ENCODE measurements around the gene SLC22A7.
"Not testable (repeated sequence)": the region's sequence is repeated elsewhere in the genome, so short reads cannot be mapped to it uniquely, and the experiment has no call there.

SLC22A7 gene

DNA sequence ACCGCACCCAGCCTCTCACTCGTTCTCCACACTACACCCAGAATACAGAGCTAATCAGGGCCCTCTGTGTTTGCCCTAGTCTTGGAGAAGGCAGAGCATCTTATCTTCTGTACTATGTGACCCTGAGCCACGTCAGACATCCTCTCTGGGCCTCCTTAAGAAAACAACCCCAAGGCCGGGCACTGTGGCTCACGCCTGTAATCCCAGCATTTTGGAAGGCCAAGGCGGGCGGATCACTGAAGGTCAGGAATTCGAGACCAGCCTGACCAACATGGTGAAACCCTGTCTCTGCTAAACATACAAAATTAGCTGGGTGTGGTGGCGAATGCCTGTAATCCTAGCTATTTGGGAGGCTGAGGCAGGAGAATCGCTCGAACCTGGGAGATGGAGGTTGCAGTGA lies 4.9 kb downstream of the SLC22A7 start:
- not testable (repeated sequence) for DNase-seq

DNA sequence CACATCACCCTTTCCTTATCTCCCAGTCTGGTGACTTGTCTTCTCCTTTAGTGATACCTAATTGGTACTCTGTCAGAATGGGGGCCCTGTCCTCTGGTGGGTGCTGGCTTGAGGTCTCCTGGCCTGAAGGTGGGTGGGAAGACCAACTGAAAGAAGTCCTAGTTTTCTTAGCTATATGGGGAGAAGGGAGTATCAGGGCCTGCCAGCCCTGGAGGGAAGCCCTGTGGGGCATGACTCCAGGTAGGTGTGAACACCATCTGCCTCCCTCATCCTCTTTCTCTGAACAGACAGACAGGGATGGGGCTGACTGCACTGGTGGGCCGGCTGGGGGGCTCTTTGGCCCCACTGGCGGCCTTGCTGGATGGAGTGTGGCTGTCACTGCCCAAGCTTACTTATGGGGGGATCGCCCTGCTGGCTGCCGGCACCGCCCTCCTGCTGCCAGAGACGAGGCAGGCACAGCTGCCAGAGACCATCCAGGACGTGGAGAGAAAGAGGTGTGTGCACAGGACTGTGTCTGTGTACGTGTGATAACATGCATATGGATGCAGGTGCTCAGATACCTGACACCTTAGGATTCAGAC lies 5.8 kb downstream of the SLC22A7 start:
- DNase-seq = no peak

DNA sequence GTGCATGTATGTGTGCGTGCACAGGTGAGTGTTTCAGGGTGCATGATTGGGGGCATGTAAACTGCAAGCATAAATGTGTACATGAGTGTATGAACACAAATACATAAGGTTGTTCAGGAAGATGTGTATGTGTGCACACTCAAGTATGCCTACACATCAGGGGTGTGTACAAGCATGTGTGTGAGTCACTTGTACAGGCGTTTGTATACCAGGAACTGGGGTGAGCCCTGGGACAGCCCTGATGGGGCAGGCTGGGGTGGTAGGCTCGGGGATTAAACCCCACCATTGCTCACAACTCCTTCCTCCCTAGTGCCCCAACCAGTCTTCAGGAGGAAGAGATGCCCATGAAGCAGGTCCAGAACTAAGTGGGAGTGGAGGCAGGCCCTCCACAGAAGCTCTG lies 6.3 kb downstream of the SLC22A7 start:
- no peak for DNase-seq

DNA sequence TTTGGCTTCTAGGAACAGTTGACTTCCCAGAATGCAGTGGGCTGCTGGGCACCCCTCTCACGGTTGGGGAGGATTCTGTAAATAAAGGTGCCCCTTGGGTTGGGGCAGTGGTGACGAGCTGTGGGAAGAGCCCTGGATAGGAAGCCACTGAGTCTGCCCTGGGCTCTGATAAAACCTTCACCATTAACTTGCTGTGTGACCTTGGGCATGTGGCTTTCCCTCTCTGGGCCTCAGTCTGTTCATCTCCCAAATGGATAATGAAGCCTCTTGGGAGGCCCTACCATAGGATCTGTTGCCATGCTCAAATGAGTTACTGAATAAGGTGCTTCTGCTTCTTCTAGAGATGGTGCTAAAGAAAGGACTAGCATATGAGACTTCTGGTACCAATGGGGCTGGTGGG lies 6.8 kb downstream of the SLC22A7 start:
- no peak for DNase-seq

DNA sequence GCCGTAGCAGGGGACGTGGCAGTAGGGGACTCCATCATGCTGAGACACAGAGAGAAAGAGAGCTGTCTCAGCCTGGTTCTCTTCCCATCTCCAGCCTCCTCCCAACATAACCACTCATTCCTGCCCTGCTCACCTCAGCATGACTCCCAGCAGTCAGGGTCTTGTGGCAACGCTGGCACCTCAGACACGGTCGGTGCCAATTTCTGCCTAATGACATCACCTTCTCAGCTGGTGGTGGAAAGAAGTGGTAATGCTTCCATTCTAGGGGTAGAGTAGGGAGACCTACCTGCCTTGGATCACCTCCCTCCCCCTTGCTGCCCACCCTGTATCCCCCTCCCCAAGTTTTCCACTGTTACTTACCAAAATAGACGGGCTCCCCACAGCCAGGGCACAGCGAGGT lies 8.0 kb downstream of the SLC22A7 start:
- DNase-seq = no peak

DNA sequence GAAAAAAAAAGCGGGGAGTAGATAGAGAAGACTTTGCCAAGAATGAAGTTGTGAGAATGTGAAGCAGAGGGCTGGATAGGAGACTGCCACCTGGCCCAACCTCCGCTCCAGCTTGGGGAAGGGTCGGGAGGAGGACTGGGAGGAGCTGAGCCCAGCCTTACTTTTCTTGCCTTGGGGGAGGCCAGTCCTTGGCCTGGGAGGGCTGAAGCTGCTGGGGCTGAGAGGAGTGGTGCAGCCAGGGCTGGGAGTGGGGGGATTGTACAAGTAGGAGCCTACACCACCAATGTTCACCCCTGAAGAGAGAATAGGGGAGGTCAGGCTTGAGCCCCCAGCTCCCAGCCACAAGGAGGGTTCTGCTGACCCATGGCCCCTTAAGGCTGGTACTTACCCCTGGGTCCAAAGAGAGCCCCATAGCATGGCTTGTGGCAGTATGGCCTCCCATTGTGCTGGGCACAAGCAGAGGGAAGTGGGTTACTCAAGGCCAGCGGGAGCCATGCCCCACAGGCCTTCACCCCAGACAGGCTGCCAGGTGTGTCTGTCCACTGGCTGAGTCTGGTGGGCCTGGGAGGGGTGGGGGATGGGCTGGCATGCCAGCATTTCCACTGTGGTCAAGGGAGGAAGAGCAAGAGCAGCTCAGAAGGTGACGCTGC lies 9.5 kb downstream of the SLC22A7 start:
- DNase-seq = no peak

DNA sequence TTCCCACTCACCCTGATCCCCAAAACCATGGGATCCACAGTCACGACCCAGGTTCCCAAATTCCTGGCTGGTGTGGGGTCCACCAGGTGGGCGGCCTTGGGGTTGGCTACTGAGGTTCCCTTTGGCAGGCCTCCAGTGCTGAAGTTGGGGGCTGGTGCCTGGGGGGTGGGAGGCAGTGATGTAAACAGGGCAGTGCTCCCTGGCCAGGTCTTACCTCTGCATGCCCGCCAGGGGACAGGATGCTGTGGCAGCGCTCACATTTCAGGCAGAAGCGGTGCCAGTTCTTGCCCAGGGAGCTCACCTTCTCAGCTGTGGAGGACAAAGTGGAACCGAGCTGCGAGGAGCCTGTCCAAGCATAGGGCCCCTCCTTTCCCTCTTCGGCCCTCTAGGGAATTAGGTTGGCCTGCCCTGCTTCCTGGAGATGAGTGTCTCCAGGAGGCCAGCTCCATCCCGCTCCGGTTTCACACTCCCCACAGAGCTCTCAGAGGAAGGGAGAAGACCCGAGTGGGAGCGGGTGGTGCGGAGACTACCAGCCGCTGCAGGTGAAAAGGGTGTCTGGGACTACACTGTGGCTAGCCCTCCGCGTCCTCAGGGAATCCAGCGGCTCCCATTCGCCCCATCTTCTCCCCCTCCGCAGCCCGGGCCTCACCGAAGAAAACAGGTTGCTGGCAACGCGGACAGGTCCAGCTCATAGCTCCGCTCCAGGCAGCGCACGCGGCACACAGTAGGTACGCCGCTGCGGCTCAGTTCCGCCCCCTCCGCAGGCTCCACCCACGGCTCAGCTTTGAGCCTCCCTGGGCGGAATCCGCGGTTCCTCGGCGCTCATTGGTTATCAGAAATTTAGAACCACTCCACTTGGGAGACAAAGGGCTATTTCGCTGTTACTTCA lies 10.3 kb downstream of the SLC22A7 start, which contains the start of gene CRIP3:
TSS of gene CRIP3 (minus strand) at position 726 of the 889 bp plus-strand sequence. CDS start at position 692, 34 bp downstream.
- peak; percentile 48 for DNase-seq

DNA sequence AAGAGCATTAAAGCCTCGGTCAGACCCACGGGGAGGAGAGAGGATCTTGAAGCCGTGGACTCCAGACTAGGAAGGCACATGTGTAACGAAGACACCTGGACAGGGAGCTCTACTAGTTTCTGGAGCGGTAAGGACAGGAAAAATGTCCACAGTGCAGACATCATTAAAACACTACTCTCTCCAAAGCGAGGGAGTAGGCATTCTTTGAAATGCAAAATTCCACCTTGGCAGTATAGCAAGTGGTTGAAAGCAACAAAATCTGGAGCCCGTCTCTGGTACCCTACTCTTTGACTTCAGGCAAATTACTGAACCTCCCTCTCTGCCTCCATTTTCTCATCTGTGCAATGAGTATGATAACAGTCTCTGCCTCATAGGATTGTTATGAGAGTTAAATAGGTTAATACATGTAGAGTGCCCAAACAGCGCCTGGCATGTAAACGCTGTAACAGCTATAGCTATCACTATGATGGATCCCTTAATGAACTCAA lies 11.0 kb downstream of the SLC22A7 start:
- no peak for DNase-seq

DNA sequence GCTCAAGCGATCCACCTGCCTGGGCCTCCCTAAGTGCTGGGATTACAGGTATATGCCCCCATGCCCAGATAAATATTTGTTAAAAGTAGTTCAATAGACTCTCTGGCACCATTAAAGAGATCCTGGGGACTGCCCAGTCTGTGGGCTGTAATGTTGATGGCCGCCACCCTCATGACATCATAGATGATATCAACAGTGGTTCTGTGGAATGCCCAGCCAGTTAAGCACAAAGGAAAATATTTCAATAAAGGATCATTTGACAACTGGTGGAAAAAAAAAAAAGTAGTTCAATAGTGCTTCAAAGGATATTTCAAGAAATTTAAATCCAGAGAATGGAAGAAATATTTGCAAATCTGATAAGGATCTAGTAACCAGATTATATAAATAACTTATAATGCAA lies 12.1 kb downstream of the SLC22A7 start:
- DNase-seq = no peak

DNA sequence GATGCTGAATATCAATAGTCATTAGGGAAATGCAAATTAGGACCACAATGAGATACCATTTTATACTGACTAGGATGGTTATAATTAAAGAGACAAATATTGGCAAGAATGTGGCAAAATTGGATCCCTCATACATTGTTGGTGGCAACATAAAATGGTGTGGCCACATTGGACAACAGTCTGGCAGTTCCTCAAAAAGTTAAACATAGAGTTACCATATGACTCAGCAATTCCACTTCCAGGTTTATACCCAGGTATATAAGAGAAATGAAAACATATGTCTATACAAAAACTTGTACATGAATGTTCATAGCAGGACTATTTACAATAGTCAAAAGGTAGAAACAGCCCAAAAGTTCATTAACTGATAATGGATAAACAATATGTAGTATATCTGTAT lies 12.6 kb downstream of the SLC22A7 start:
- DNase-seq = no peak

DNA sequence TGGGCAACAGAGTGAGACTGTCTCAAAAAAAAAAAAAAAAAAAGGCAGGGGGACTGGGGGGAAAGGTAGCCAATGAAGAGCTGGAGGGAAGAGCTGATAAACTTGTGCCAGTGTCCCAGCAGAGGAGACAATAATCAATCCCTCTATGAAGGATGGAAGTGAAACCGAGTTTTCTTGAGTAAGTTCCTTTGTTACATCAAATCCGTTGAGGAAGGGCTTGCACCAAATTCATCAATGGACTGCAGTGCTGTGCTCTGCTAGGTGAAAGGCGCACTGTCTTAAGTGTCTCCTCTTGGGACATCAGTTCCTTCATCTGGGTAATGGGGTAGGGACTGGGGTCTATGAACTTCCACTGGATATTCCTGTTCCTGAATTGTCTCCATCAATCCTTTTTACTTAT lies 13.6 kb downstream of the SLC22A7 start:
- DNase-seq = no peak

DNA sequence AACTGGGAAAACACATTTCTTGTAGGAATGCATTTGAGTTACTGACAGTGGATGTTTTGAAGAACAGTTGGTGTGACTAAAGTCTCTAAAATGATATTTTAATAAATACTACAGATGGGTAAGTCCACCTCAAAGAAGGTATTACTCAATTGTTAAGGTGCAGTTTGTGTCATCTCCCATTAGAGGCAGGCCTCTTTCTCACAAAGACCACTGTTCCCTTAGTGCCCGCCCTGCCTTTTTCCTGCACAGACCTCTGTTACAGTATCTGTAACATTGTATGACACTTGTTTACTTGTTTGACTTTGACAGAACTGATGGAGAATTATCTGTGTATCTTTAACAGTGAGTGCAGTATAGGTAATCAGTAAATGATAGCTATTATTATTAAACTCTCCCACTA lies 15.8 kb downstream of the SLC22A7 start:
- no peak for DNase-seq

DNA sequence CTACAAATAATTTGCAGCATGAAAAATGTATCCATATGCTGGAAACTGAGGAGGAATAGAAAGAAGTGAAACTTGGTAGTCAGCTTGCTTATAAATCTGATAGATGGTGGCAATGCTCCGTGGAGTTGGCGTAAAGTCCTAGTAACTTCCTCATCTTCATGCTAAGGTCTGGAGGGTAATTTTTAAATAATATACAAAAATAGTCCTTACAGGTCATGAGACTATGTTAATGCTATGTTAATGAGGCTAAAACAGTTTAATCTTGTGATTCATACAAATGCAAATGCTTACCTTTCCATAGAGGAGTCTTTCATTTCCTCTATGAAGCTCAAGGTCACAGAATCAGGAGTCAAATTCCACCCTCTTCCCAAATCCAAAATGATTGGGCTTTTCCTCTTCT lies 20.0 kb downstream of the SLC22A7 start:
- DNase-seq = no peak

DNA sequence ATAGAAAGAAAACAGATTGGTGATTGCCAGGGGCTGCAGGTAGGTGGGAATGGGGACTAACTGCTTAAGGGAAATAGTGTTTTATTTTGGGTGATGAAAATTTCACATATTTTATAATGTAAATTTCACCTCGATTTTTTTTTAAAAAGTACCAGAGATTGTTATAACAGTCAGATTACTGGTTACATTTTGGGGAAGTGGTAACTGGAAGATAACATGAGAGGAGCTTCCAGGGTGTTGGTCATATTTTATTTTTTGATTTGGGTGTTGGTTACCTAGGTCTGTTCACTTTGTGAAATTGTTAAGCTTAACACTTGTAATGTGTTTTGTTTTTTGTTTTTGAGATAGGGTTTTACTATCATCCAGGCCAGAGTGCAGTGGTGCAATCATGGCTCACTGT lies 27.8 kb downstream of the SLC22A7 start:
- DNase-seq = no peak

DNA sequence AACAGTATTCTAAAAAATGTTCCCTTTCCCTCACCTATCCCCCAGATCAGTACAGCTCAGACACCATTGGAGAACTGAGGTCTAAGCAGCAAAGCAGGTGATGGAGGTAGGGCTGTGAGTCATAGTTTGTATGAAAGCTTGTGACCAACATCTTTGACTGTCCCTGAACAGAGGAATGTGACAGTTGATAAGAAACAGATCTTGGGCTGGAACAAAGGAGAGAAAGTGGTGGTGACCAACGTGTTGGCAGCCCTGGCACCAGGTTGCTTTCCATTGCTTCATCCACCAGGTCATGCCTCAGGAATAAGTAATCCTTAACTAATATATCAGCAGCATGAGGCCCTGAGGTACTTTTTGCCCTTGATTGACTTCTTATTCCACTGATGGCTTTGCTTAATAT lies 30.5 kb downstream of the SLC22A7 start:
- DNase-seq = no peak

DNA sequence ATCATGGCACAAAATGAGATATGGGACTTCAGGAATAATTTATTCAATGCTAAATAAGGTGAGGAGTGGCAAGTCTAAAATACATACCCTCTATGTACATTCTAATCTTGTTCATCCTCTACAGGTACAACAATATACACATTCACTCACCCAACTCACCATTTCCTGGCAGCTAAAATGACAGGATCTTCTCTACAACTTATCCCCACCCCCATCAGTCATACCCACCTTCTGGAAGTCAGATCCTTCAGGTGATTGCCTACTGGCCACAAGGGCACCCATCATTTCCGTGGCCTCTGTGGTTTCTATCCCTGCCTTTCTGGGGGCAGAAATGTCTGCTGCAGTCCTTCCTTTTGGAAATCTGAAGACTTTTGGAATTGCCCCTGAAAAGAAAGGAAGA lies 33.4 kb downstream of the SLC22A7 start:
- no peak for DNase-seq

DNA sequence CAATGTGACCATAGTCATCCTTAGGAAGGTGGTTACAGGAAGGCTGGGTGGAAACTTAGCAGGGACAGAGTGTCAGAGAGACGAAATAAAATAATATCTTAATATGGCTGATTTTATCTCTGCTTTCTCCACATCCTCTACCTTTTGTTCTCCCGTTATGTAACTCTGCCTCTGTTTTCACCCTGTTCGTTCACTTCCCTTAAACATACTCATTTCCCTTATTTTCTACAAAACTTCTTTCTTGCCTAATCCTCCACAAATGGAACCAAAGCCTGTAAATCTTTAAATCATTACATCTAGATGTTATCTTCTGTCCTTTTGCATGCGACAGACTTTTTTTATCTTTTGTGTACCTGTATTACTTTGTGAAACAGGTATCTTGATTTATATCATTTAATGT lies 33.8 kb downstream of the SLC22A7 start:
- no peak for DNase-seq

DNA sequence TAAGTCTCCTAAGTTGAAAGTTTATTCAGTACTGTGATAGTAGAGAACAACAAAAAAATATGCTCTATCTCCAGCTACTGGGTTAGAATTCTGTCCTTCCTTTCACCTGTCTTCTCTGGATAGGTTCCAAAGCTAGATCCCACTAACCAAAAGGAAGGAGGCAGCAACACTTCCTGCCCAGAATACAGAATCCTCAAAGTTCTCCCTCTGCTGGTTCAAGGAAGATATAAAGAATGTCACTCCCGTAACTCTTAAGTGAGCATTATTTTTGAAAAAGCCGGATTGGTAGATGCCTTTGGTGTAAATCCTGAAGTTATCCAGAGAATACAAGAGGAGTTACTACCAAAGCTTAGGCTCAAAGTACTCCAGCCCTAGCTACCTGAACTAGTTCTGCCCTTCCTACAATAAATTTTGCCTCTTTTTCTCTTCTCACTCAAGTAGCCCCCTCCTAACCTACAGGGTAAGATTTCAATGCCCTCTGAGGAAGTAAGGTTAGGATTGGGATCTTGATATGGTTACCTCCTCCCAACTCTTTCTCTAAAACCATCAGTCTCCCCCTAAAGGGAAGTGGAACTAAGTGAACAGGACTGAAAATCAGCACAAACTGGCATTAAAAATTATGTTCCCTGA lies 36.5 kb downstream of the SLC22A7 start:
- no peak for DNase-seq

DNA sequence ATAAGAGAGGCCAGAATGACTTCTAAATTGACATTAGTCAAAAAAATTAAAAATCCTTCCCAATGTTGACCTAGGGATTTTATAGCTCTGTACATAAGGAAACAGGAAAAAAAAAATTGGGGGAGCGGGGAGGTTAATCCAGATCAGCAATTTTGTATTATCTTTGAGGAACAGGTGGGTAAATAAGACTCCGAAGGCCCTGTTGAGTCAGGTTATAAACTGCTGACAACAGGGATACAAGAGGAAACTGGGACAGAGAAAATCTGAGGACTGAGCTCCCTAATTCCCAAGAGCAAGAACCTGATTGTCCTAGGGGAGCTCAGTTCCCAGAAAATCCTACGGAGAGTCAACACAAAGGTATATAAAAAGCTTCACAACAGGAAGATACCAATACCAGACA lies 37.4 kb downstream of the SLC22A7 start:
- DNase-seq = no peak

DNA sequence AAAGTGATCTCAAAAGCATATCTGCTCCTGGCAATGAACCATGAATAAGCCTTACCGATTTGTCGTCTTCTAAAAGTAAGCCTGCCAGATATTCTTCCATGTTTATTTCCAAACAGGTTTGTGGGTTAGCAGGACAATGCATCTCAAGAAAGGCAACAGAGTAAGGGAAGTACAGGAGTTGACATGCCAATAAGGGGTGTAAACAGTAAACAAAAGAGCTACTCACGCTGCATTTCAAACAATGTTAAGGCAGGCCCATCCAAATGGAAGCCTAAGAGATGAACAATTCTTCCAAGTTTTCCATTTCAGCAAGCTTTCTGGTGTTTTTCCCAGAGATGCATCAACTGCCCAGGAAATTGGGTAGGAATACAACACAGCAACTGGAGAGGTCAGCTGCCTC lies 38.3 kb downstream of the SLC22A7 start:
- no peak for DNase-seq

DNA sequence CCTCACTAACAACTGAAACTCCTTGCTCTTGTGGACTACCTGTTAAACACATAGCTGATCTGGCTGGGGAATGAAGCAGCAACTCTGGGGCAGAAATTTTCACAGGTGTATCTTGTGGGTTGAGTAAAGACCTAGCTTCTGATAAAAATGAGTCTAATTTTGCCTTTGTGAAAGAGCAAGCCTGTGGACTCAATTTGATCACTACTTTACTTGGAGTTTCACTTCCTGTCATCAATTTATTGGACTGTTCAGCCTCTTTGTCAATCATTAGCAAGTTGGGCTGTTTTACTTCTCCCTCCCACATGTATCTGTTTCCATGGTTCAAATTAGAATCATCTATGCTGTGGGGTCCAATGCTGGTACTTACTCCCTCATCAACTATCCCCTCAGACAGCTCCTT lies 40.2 kb downstream of the SLC22A7 start:
- DNase-seq = no peak

DNA sequence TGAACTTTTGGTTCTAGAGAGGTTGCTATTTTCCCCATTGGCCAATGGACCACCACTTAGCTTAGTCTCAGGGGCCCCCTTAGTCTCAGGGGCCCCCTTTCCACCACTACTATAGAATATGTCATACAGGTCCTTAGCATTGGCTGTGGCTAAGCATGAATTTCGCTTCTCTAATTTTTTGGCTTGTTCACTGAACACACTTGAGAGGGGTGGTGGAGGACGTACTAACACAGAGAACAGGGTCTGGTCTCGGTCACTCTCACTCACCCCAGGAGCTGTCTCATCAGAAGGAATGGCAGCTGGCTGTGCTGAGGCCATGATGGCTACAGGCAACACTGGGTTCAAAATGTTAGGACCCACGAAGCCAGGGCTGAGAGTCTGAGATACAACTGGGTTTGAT lies 41.1 kb downstream of the SLC22A7 start:
- no peak for DNase-seq

DNA sequence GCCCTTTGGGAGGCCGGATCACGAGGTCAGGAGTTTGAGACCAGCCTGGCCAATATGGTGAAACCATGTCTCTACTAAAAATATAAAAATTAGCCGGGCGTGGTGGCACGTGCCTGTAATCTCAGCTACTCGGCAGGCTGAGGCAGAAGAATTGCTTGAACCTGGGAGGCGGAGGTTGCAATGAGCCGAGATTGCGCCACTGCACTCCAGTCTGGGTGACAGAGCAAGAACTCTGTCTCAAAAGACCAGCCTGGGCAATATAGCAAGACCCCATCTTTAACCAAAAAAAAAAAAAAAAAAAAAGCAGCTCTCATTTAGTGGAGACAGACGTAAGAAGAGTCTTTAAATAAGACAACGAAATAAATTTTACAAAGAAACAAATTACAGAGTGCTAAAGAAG lies 48.2 kb downstream of the SLC22A7 start:
- not testable (repeated sequence) for DNase-seq

Measured in NCI-H2107 (cell line).